Kidney (tissue), 14 donors: ENCODE data around the gene LIN28A. TPM values are rescaled to one million over a fixed set of nuclear protein-coding genes. Genes with fewer than 3 reads are reported as not detected.

Experiments used
- DNase-seq, 5 donors: peaks; one replicate each; pipeline ENCODE4 v3.0.0-alpha.2; 2013 to 2020
- FAIRE-seq: peaks from 2 replicates; lab custom pipeline; 2012; peaks lifted over from hg19 to GRCh38; lab: Jason Lieb, UNC
- H3K27ac ChIP-seq, 2 donors: one replicate each; pipeline ENCODE4 v1.7.0; 2013; ENCODE audit warnings: low read depth in 2 of 2, low read length in 2 of 2, inconsistent platforms in 1 of 2
- H3K27me3 ChIP-seq: one replicate; pipeline ENCODE4 v1.7.1; 2013; ENCODE audit warnings: low read length, inconsistent platforms; ENCODE audit not compliant: control insufficient read depth, insufficient read depth
- H3K36me3 ChIP-seq, 3 donors: one replicate each; pipeline versions ENCODE4 v1.7.0 to v1.7.1; 2013; ENCODE audit warnings: low read length in 3 of 3, control low read depth in 1 of 3, inconsistent platforms in 1 of 3; ENCODE audit not compliant: insufficient read depth in 3 of 3, control insufficient read depth in 2 of 3
- H3K4me1 ChIP-seq, 3 donors: one replicate each; pipeline versions ENCODE4 v1.7.0 to v1.7.1; 2013; ENCODE audit warnings: low read length in 3 of 3, inconsistent platforms in 1 of 3, low read depth in 1 of 3; ENCODE audit not compliant: control insufficient read depth in 2 of 3, insufficient read depth in 2 of 3
- H3K4me3 ChIP-seq, 3 donors: one replicate each; pipeline versions ENCODE4 v1.7.0 to v1.8.1; 2013; ENCODE audit warnings: low read length in 3 of 3, control low read depth in 1 of 3, inconsistent platforms in 1 of 3
- H3K9ac ChIP-seq, 3 donors: one replicate each; pipeline versions ENCODE4 v1.7.0 to v1.7.1; 2013; ENCODE audit warnings: low read length in 3 of 3, control low read depth in 1 of 3, inconsistent platforms in 1 of 3
- H3K9me3 ChIP-seq, 3 donors: one replicate each; pipeline versions ENCODE4 v1.7.0 to v1.7.1; 2013; ENCODE audit warnings: low read length in 3 of 3, control low read depth in 1 of 3, inconsistent platforms in 1 of 3; ENCODE audit not compliant: control insufficient read depth in 2 of 3, insufficient read depth in 1 of 3
- intact Hi-C: fragments of 100-400 bp; cut with DNase I; formaldehyde crosslinking; loops from one replicate; pipeline ENCODE4 v1.11.1; 2022
- polyA plus RNA-seq: library from polyadenylated mRNA; stranded (reverse); fragments of 350-450 nt; fragmentation: Illumina TruSeq; extraction: RNeasy Lipid Tissue Mini Kit (QIAGEN cat#74804); gene quantifications from one replicate; pipeline ENCODE4 v1.2.3, GENCODE V29; 2014; ENCODE audit warnings: low read depth, low replicate concordance; ENCODE audit not compliant: insufficient read depth
- total RNA-seq: library from RNA; stranded (reverse); fragmentation: NEBNext Ultra II Directional; extraction: Animal tissue kit (Norgen Biotek cat#: 25700); gene quantifications from one replicate; pipeline ENCODE4 v1.2.1, GENCODE V29; 2021
- TF ChIP-seq, protein P1 (sequence below): IDR thresholded peaks from 3 replicates; pipeline ENCODE4 v1.5.1; 2012; ENCODE audit warnings: mild to moderate bottlenecking, moderate library complexity, borderline replicate concordance; ENCODE audit not compliant: insufficient read depth; ENCODE audit errors: extremely low read depth
- donor health status: control.
- donor health status: control.
- donor health status: control.
- donor health status: control.
- donor health status: control.
- donor health status: DM: yes; HTN: yes; CAD: no.
- donor health status: Normal renal cell carcinoma (clear cell type).

The LIN28A gene
- total and polyA plus RNA-seq, 2 donors from 2014 or later: not detected

GRCh38 chr1:26471498-26472319 lies 61.1 kb downstream of the LIN28A start:
- DNase-seq: peak in 4 of 5 donors; percentile 84 to 93 (median 90)
- no peak for FAIRE-seq
- H3K9ac ChIP-seq: peak overlapping the region in 1 of 3 donors; percentile 38
- peak overlapping the region; percentile 99 for H3K27ac ChIP-seq
- no peaks in the 10 kb centered on the region for H3K27me3 ChIP-seq
- H3K36me3 ChIP-seq: peaks cover 11 to 41% (median 13%) of the 10 kb centered on the region in 3 donors
- H3K4me3 ChIP-seq: peak overlapping the region; percentile 56 to 90 (median 62)
- peaks cover 3 to 25% (median 10%) of the 10 kb centered on the region in 3 donors for H3K4me1 ChIP-seq
- H3K9me3 ChIP-seq: no peaks in the 10 kb centered on the region
- intact Hi-C loops: no loop called here
- TF ChIP-seq, protein P1, sequence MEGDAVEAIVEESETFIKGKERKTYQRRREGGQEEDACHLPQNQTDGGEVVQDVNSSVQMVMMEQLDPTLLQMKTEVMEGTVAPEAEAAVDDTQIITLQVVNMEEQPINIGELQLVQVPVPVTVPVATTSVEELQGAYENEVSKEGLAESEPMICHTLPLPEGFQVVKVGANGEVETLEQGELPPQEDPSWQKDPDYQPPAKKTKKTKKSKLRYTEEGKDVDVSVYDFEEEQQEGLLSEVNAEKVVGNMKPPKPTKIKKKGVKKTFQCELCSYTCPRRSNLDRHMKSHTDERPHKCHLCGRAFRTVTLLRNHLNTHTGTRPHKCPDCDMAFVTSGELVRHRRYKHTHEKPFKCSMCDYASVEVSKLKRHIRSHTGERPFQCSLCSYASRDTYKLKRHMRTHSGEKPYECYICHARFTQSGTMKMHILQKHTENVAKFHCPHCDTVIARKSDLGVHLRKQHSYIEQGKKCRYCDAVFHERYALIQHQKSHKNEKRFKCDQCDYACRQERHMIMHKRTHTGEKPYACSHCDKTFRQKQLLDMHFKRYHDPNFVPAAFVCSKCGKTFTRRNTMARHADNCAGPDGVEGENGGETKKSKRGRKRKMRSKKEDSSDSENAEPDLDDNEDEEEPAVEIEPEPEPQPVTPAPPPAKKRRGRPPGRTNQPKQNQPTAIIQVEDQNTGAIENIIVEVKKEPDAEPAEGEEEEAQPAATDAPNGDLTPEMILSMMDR: no peak

GRCh38 chr1:26472320-26472900 lies 61.8 kb downstream of the LIN28A start, which contains the start of gene HMGN2:
Gene HMGN2, plus strand, starts transcription at chr1:26472440. Its CDS starts 173 bp downstream, at chr1:26472613.
- TF ChIP-seq, protein P1: no peak
- no peak for FAIRE-seq
- Histone ChIP-seq H3K27ac (peak within 1 kb of the TSS; percentile 99), H3K27me3 (no peaks in the 10 kb centered on the region), H3K36me3 (peaks cover 11 to 40% (median 12%) of the 10 kb centered on the region in 3 donors), H3K9ac (peak within 1 kb of the TSS; percentile 60 to 85 (median 72)), H3K9me3 (no peaks in the 10 kb centered on the region), H3K4me1 (peaks cover 3 to 25% (median 10%) of the 10 kb centered on the region in 3 donors), H3K4me3 (peak within 1 kb of the TSS; percentile 88 to 95 (median 90))
- DNase-seq: peak; percentile 95 to 98 (median 96)
- intact Hi-C loops: no loop called here

- intact Hi-C loops: no loop called here
- peaks cover 11 to 33% (median 12%) of the 10 kb centered on the region in 3 donors for H3K36me3 ChIP-seq
- peaks cover 3 to 25% (median 10%) of the 10 kb centered on the region in 3 donors for H3K4me1 ChIP-seq
- H3K9ac ChIP-seq: peak overlapping the region in 2 of 3 donors; percentile 68 to 85
- no peaks in the 10 kb centered on the region for H3K9me3 ChIP-seq
- H3K27ac ChIP-seq: peak overlapping the region; percentile 99
- no peaks in the 10 kb centered on the region for H3K27me3 ChIP-seq
- TF ChIP-seq, protein P1: no peak
- DNase-seq (peak; percentile 95 to 99 (median 97)), FAIRE-seq (no peak)
- peak overlapping the region; percentile 88 to 95 (median 90) for H3K4me3 ChIP-seq
Observed at GRCh38 chr1:26472901-26473845, 62.6 kb downstream of the LIN28A start.
